ENCODE results near the gene PSMC3IP.
"Not testable (repeated sequence)": the region's sequence is repeated elsewhere in the genome, so short reads cannot be mapped to it uniquely, and the experiment has no call there.

PSMC3IP gene

GRCh38 chr17:42577532-42578281 lies at the start of gene PSMC3IP:
Gene PSMC3IP (minus strand): TSS chr17:42577729. CDS start chr17:42577686, 43 bp downstream.
- peak; percentile 83 for DNase-seq (ENCODE audit: low read depth, low spot score)

GRCh38 chr17:42623732-42624596 lies 46.4 kb upstream of the PSMC3IP start:
- no peak for DNase-seq (ENCODE audit: low read depth, low spot score)

- DNase-seq (ENCODE audit: low read depth, low spot score): no peak
These were observed 45.7 kb upstream of the PSMC3IP start for GRCh38 chr17:42623271-42623670.

- not testable (repeated sequence) for DNase-seq (ENCODE audit: low read depth, low spot score)
These were observed 44.5 kb upstream of the PSMC3IP start for GRCh38 chr17:42621987-42622386.

GRCh38 chr17:42618442-42619150 lies 41.1 kb upstream of the PSMC3IP start:
- DNase-seq (ENCODE audit: low read depth, low spot score): peak; percentile 73

GRCh38 chr17:42617956-42618431 lies 40.5 kb upstream of the PSMC3IP start:
- DNase-seq (ENCODE audit: low read depth, low spot score): no peak

GRCh38 chr17:42613699-42614295 lies 36.3 kb upstream of the PSMC3IP start:
- DNase-seq (ENCODE audit: low read depth, low spot score): no peak

- DNase-seq (ENCODE audit: low read depth, low spot score): no peak
These were observed 34.5 kb upstream of the PSMC3IP start for GRCh38 chr17:42612013-42612412.

- DNase-seq (ENCODE audit: low read depth, low spot score): not testable (repeated sequence)
These were observed 32.6 kb upstream of the PSMC3IP start for GRCh38 chr17:42609814-42610801.

GRCh38 chr17:42609182-42609813 lies 31.8 kb upstream of the PSMC3IP start, which contains the start of the genes RETREG3 and TUBG1:
Gene RETREG3 (minus strand): TSS chr17:42609374. CDS start chr17:42609324, 50 bp downstream.
Gene TUBG1 (plus strand): TSS chr17:42609683. CDS start chr17:42609738, 55 bp downstream.
- DNase-seq (ENCODE audit: low read depth, low spot score): peak; percentile 96

- no peak for DNase-seq (ENCODE audit: low read depth, low spot score)
These were observed 31.0 kb upstream of the PSMC3IP start for GRCh38 chr17:42608305-42609181.

- no peak for DNase-seq (ENCODE audit: low read depth, low spot score)
These were observed 30.2 kb upstream of the PSMC3IP start for GRCh38 chr17:42607769-42608168.

GRCh38 chr17:42603318-42603717 lies 25.8 kb upstream of the PSMC3IP start:
- no peak for DNase-seq (ENCODE audit: low read depth, low spot score)

- DNase-seq (ENCODE audit: low read depth, low spot score): no peak
These were observed 21.4 kb upstream of the PSMC3IP start for GRCh38 chr17:42598905-42599304.

- DNase-seq (ENCODE audit: low read depth, low spot score): no peak
These were observed 18.9 kb upstream of the PSMC3IP start for GRCh38 chr17:42596386-42596785.

GRCh38 chr17:42591411-42591810 lies 13.9 kb upstream of the PSMC3IP start:
- no peak for DNase-seq (ENCODE audit: low read depth, low spot score)

- no peak for DNase-seq (ENCODE audit: low read depth, low spot score)
These were observed 13.4 kb upstream of the PSMC3IP start for GRCh38 chr17:42590886-42591285.

GRCh38 chr17:42586514-42587230 lies 9.1 kb upstream of the PSMC3IP start:
- DNase-seq (ENCODE audit: low read depth, low spot score): no peak

Measured in iPS DF 19.7 (cell line).